GM21737 (cell line): ENCODE data around the gene ARHGAP29.

Experiments used
- ATAC-seq: cut with Tn5 transposase; IDR thresholded peaks from one replicate; pipeline ENCODE4 v1.9.1; 2021; ENCODE audit warnings: mild to moderate bottlenecking, moderate library complexity; ENCODE audit not compliant: unreplicated experiment

ARHGAP29 gene

DNA sequence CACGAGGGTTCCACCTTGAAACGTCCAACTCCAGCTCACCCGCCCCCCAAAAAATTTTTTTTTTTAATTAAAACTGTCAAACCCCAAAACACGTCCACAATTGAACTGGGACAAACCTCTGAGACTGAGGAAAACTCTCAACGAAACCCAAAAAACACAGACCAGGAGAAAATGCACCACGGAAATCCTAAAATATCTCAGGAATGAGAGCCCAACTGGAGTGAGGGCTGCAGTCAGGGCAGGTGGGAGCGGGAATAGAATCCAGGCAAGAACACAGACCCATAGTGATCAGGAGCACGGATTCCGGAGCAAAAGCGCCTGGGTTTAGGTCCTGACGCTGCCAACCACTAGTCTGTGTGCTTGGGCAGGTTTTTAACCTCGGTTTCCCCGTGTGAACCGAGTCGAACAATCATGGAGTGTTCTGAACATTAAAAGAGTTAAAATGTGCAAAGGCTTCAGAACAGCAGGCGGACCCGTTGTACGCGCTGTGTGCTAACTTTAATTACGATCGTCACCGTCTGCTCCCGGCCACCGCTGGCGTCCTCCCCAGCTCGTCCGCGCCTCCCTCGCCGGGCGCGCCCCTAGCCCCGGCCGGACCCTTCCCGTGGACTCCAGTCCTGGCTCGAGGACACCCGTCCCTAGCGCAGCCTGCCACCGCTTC lies 624 bp downstream of the ARHGAP29 start:
- ATAC-seq, result peak; percentile 21

DNA sequence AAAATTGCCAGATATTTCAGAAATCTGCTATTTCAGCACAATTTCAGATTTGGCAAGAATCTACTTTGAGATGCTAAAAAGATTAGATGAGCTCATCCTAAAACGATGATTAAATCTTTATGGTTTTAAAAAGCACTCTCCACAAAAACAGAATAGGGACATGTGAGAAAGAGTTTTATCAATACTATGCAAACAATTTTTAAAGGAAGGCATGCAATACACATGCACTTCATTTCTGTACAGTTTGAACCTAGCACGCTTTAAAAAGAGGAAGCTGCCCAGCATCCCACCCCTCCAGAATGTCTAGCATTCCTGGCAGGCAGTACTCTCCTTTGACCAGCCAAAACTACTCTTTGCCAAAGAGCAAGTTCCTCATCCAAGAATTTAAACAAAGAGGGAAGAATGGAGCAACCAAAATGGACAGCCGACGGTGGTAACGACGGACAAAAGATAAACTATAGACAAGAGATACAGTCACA lies 1.3 kb downstream of the ARHGAP29 start:
- ATAC-seq, result no peak

DNA sequence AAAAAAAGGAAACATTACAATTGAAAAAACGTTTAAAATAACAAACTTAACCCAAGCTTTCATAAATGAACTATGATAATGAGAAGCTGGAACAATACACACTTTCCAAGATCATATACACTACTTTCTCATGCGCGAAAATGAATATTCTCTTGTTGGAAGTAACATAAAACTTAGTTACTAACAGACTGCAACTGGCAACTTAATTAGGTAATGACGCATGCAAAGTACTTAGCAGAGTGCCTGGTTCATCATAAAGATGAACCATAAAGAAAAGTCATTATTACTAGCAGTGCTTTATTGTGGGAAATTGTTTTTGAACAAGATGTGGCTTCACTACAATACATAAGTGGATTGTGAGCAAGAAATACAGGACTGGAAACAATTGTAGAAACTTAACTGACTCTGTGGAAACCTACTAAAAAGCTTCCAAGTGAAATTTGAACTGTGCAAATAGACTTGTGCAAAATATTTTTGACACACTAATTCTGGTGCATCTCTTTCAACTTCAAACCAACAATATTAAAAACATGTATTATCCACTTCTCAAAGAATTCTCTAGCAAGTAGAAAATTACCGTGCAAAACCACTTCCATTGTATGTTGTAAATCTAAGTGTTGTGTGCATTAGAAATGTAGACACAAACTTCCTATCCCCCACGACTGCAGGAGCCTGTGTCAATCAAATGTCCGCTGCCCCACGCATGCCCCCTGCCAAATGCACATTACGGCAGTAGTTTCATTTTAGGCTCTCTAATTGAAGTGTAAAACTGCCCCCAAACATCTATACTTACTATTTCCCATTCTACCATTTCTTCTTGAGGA lies 2.0 kb downstream of the ARHGAP29 start:
- no peak for ATAC-seq

DNA sequence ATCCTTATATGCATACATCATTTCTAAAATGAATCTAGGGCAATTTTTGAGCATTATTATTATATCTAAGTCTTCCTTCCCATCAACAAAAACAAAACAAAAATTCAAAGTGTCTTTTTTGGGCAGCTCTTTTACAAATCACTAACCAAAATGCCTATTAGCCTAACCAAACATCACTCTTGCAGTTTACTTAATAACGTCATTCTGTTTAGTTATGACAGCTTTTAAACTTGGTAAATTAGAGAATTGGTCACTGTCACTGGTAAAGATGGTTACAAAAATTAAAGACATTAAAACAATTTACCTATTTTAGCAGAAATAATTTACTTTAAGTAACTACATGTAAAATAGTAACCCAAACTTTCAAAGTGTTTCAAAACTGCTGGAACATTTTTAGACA lies 2.8 kb downstream of the ARHGAP29 start:
- ATAC-seq, result no peak

DNA sequence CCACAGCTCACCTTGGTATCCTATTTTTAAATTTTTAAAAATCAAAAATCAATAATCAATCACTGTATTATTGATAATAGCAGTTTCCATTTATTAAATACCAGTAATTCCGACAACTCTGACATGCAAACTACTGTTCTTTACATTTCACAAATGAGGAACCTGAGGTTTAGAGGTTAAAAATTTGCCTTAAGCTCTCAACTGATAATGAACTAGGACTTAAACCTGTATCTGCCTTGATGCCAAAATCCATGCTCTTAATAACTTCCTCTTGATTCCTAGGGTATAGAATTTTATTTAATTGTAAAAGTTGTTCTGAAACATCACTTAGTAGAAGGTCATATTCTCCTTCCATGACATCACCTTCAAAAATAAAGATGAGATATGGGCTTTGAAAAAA lies 5.6 kb downstream of the ARHGAP29 start:
- no peak for ATAC-seq

DNA sequence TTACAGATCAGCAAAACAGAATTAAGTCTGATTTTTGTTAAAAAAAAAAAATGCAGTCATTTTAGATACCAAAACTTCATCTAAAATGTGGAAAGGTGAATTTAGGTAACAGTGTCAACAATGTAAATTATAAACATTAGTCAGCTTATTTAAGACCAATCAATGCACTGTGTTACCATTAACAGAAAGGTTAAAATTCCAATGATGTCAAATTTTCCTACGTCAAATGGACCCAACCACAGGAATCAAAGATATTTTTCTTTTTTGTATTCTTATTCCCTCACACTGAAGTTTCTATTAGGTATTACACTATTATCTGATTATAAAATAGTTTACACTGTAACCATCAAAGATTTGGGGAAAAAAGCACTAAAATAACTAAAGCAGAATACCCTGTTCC lies 6.5 kb downstream of the ARHGAP29 start:
- no peak for ATAC-seq

DNA sequence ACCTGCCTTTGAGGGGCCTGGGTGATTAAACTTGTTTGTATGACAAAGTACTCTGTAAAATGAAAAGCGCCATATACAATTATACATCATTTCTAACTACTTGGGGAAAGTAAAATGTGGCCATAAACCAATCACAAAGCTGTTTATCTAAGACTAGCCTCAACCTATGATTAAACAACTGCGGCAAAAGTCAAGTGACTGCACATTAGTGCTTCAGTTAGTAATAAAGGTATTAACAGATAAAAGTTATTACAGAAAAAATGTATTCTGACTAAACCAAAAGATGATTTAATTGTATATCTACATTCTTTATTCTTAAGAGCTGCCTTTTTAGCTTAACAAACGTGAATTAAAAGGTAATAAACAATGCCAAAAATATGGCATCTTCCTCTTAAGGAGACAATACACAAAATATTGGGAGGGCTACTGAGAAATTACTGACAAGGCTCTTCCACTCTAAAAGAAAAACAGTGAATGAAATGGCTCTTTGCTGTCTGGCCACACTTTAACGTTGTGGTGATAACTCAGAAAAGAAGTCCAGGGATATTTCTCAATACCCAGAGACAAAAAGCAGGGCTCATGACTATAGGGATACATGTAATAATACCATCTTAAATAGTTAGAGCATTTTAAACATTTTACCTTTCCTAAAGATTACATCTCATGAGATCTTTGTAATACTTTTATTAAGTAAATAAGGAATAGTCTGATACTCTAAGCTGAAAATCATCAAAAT lies 8.6 kb downstream of the ARHGAP29 start:
- ATAC-seq, result no peak

DNA sequence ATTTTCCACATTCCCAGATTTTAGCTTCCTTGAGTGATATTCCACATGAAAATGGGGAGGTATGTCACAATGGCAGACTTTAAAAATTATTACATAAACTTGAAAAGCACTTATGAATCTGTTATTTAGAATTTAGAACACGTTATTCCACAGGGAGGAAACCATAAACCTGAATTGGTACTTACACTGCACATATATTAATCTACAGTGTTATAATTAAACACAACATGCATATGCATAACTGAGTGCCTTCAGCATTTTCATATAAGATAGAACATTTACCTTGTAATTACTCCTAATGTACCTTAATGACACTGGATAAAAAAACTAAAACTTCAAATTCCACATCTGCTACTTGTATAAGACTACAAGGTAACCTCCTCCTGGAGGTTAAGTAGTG lies 9.8 kb downstream of the ARHGAP29 start:
- ATAC-seq, result no peak

DNA sequence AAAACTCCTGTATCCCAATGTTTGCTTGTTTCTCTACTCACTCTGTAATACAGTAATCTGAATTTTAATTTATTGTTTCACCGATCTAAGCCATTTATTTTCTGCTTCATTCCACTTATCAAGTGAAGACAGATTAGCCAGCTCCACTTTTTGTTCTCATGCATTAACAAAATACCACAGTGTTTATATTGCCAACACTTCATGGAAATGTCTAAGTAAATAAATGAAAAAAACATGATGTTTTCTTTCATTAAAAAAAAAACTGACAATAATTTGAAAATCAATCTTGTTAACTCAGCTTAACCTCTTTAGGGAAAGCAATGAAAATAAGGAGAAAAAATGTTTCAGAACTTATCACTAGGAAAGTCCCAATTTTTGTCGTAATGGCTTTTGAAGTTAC lies 11.5 kb downstream of the ARHGAP29 start:
- no peak for ATAC-seq

DNA sequence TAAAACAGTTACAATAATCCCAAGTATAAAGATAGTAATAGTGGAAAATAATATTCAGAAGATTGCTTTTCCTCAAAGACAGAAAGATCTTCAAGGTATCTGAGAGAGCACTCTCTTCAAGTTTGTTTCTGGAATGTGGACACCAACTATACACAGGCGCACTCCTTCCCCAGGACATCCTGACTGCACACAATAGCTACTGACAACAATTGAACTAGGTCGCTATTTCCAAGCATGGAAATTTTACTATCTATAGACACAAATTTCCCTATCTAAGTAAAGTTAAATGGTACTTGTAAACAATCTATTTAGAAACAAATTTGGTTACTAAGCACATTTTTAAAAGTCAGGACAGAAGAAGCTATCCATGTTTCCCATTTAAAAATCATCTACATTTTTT lies 19.1 kb downstream of the ARHGAP29 start:
- no peak for ATAC-seq

DNA sequence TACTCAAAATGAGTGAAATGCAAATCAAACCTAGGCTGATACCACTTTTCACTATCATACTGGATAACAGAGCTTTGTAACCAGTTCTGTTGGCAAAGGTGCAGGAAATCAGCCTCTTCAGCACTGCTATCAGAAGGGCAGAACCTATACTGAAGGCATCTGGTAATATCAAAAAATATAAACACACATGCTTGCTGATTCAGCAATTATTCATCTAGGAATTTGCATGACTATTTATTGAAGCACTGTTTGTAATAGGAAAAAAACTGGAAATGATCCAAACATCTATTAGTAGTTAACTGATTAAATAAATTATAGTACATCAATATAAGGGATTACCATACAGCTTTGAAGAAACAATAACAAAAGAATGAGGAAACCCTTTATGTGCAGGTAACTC lies 21.4 kb downstream of the ARHGAP29 start:
- ATAC-seq, result no peak

DNA sequence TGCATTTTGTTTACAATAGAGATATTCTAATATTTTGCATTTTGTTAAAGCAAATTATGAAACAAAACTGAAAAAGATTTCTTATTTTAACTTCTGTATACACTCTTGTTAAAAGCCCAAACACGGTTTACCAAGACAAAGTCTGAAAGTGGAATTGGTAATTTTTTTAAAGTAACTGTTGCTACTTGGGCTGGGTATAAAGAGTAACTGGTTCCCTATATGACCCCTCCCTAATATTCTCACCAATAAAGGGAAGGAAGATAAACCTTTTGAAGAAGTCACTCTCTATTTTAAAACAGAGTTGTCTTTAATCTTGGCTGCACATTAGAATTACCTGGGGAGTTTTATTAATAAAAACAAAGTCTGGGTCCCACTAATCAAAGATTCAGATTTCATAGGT lies 27.4 kb downstream of the ARHGAP29 start:
- ATAC-seq, result no peak

DNA sequence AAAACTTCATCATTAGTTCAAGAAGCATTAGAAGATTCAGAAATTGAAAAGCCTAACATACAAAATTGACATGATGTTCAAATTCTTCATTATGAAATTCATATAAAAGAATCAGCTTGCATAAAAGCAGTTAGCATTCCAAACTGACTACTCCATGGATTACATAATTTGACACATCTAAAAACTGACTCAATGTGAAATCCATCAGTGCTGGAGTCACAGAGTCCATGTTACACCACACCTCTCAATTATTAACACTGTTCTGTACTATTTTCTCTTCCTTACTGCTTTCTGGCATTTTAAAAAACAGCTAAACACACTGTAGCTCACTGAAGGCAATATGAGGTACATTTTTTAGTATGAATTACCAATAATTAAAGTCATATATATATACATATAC lies 28.0 kb downstream of the ARHGAP29 start:
- ATAC-seq, result no peak

DNA sequence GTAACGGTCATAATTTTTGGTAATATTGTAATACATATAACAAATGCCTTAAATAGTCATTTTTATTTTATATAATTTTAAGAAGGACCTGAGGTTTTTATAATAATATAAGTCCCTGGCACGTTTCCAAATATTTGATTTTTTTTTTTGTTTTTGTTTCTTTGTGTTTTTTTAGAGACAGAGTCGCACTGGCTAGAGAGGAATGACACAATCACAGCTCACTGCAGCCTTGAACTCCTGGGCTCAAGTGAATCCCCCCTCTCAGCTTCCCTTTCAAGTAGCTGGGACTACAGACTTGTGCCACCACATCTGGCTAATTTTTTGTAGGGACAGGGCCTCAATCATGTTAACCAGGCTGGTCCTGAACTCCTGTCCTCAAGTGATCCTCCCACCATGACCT lies 29.7 kb downstream of the ARHGAP29 start:
- no peak for ATAC-seq

DNA sequence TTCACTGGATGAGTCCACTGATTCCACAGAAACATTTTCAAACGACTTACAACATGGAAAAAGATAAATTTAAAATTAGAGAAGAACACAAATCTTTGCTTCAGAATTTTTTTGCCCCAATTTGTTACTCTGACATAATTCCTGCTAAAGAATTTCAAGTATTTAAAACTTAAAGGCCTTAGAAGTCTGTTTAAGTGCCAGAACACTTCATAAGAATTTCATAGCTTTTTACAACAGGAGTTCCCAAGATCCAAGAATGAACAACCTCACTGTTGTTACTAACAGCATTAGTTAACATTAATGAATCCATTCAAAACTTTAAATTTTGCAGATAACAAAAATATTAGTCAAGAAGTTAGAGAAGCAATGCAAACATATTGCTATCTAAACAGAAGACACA lies 31.7 kb downstream of the ARHGAP29 start:
- no peak for ATAC-seq

DNA sequence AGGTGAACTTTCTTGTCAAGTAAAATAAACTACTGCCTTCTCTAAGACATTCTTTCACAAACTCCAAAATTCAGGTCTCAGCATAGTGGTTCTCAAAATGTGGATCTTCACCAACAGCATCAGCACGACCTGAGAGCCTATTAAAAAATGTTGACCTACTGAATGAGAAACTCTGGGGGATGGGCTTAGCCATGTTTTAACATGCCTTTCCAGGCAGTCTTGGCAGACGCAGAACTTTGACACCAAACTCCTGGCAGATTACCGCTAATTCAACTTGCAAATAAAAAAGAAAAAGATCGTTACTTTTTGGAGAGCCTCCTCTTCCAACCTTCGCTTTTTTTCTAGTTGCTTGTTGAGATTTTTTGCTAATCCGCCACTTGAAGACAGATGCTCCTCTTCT lies 35.1 kb downstream of the ARHGAP29 start:
- ATAC-seq, result no peak

DNA sequence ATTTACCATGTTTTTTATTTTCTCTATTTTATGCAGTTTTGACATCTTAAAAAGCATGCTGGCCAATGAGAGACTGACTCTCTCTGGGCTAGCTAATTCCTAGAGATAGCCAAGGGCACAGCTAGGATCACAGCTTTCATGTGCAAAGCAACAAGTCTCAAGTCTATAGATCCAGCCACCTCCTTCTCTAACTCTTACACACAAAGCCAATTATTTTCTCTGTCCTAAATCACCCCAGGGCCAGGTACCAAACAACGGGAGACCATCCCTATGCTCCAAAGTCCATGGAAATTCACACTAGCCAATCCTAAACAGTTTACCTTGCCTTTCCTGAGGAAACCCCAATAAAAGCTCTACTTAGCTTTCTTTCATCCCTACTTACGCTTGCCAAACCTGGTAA lies 38.0 kb downstream of the ARHGAP29 start:
- no peak for ATAC-seq

DNA sequence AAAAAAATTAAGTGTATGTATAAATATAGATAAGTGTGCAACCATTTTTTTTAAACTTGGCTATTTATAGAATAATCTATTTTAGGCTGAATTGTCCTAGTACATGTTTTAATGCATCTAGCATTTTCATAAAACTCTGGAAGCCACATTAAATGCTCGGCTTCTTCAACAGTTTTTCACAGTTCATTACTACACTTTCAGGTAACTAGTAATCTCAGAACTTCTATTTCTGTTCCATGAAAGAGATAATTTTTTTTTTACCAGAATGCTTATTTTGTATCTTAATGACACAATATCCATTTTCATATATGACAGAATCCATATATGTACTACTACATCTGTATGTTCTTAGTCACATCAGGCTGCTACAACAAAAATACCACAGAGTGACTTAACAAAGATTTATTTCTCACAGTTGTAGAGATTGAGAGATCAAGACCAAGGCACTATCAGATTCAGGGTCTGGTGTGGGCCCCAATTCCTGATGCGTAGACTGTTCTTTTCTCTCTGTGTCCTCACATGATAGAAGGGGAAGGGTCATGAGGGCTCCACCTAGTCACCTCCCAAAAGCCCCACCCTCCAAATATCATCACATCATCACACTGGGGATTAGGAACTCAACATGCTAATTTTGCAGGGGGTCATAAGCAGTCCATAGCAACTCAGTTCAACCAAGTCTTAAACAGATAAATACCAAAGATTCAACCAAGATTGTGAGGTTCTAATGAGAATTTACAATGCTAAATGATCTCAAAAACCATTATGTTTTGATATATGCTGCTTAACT lies 43.1 kb downstream of the ARHGAP29 start:
- ATAC-seq, result no peak

DNA sequence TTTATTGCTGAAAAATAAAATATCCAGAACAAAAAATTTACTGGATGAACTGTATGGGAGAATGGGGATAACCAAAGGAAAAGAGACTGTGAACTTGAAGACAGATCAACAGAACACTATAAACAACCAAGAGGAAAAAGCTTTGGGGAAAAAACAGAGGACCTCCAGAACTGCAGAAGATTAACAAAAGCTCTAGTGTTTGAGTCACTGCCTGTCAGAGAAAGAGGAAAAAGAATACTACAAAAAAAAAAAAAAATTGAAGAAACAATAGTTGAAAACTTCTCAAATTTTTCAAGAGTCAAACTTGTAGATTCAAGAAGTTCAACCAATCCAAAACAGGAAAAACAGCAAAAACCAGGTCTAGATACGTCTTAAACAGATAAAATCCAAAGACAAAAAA lies 44.3 kb downstream of the ARHGAP29 start:
- ATAC-seq, result no peak

DNA sequence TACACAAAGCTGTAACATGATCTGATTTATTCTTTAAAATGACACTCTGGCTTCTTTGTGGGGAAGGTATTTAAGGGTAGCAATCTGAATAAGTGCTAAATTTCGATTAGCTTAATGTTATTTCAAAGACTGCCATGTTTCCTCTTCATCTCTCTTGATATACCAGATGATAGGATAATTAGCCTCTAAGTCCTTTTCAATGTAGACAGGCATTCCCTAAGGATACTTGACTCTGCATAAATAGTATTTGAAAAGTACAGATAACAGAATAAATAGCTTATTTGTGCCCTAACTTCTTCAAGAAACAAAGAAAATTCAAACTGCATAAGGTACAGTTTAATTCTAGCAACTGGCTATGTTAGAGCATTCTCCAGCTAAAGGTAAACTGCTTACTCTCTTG lies 46.2 kb downstream of the ARHGAP29 start:
- ATAC-seq, result no peak

DNA sequence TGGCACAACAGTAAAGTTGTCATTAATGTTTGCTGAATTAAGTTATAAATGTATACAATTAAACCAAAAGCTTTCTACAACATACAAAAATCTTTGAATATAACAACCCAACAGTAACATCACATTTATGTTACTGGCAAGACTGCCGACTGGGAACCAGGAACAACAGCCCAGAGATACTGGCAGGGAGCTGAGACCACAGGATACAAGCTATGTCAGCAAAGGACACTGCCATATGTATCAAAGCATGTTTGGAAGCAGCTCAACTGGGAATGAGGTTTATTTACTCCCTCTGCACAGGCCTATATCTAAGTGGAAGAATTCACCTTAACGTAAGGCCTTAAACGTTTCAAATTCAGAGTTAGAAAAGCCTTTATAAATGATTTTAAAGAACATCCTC lies 50.4 kb downstream of the ARHGAP29 start:
- no peak for ATAC-seq
